HL-60 (cell line): ENCODE measurements around the gene HTR4.

Experiments used
- DNase-seq, 2 experiments: peaks; one replicate each; pipeline ENCODE4 v3.0.0-alpha.2; 2010 to 2020; ENCODE audit warnings: low read depth in 1 of 2, low spot score in 1 of 2
- H3K27ac ChIP-seq: fragments of 250-450 bp; sonication (Bioruptor Pico); replicated peaks from 2 replicates; pipeline ENCODE4 v1.5.1; 2020; ENCODE audit warnings: mild to moderate bottlenecking, moderate library complexity
- H3K27me3 ChIP-seq: fragments of 250-450 bp; sonication (Bioruptor Pico); 2 replicates; pipeline ENCODE4 v1.5.1; 2021; ENCODE audit warnings: mild to moderate bottlenecking, moderate library complexity; ENCODE audit not compliant: insufficient read depth, poor library complexity, severe bottlenecking
- H3K4me3 ChIP-seq: replicated peaks from 2 replicates; pipeline ENCODE4 v1.5.1; 2011; ENCODE audit warnings: mild to moderate bottlenecking, control low read depth, low read length; ENCODE audit not compliant: insufficient read depth
- CTCF ChIP-seq: IDR thresholded peaks from one replicate; pipeline ENCODE4 v1.5.1; 2011; ENCODE audit warnings: low read length, control low read depth, inconsistent platforms; ENCODE audit not compliant: insufficient read depth
- GABPA ChIP-seq: IDR thresholded peaks from 2 replicates; pipeline ENCODE4 v1.6.1; 2012; ENCODE audit warnings: low read depth
- POLR2AphosphoS5 ChIP-seq: IDR thresholded peaks from 2 replicates; pipeline ENCODE4 v1.6.1; 2012; ENCODE audit warnings: low read depth
- REST ChIP-seq: IDR thresholded peaks from 2 replicates; pipeline ENCODE4 v1.6.1; 2012; ENCODE audit warnings: low read depth; ENCODE audit not compliant: insufficient replicate concordance
- SPI1 ChIP-seq: IDR thresholded peaks from 2 replicates; pipeline ENCODE4 v1.6.1; 2012; ENCODE audit warnings: low read depth, mild to moderate bottlenecking, borderline replicate concordance

HTR4 gene

GRCh38 chr5:148651528-148651927, 2.8 kb downstream of the HTR4 start:
- no peak for DNase-seq
- no peak overlapping the region for H3K27ac ChIP-seq
- H3K27me3 ChIP-seq, result peaks cover 32% of the 10 kb centered on the region
- no peak overlapping the region for H3K4me3 ChIP-seq
- TF ChIP-seq CTCF, result no peak

- no peak for TF ChIP-seq GABPA
- DNase-seq, result no peak
- Histone ChIP-seq H3K27me3 (no peaks in the 10 kb centered on the region), H3K4me3 (no peak overlapping the region), H3K27ac (no peak overlapping the region)
Observed at GRCh38 chr5:148645527-148645926, 8.8 kb downstream of the HTR4 start.

- Histone ChIP-seq H3K27ac (no peak overlapping the region), H3K27me3 (no peaks in the 10 kb centered on the region), H3K4me3 (no peak overlapping the region)
- DNase-seq, result no peak
- TF ChIP-seq SPI1, result no peak
- TF ChIP-seq GABPA, result no peak
- no peak for TF ChIP-seq REST
- no peak for TF ChIP-seq POLR2AphosphoS5
- TF ChIP-seq CTCF, result no peak
Observed at GRCh38 chr5:148641735-148642134, 12.6 kb downstream of the HTR4 start.

GRCh38 chr5:148640471-148640870, 13.9 kb downstream of the HTR4 start:
- no peak for TF ChIP-seq GABPA
- no peak for TF ChIP-seq REST
- no peak for TF ChIP-seq SPI1
- no peak for TF ChIP-seq CTCF
- no peak for TF ChIP-seq POLR2AphosphoS5
- Histone ChIP-seq H3K27me3 (peaks cover 4% of the 10 kb centered on the region), H3K27ac (no peak overlapping the region), H3K4me3 (no peak overlapping the region)
- no peak for DNase-seq
